ENCODE measurements around the gene HEXB. TPM values are rescaled to one million over a fixed set of nuclear protein-coding genes. Genes with fewer than 3 reads are reported as not detected.

HEXB gene
- total and polyA plus RNA-seq, 2 of the 4 experiments (the other 2 are of a cell fraction), result 76.7 to 126 TPM

DNA sequence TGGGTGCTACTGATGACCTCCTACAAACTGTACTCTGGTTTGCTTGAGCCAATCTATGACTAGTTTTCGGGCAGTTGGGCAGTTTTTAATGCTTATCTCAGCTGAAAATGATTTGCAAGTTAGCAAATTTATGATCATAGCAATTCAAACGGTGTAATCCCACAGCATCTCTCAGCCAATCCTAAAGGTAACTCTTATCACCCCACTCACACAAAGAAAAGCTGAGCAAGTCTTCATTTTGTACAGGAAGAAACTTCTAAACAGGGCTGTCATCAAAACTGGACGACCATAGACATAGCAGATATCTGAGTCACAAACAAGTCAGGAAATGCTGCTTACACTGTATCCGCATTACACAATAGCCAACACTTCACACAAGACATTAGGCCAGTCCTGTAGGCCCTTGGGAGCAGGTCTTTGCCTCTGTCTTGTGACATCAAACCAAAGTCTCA, 41.9 kb upstream of the HEXB start:
- Histone ChIP-seq H3K79me1 (ENCODE audit: low read depth in 1 of 2, low read length in 2 of 2) (peaks cover 0 to 15% of the 10 kb centered on the region in 2 experiments; a peak in 2 of 4 replicates), H2AK9ac (replicated peaks; ENCODE audit: low read depth, low read length, poor library complexity) (no peak overlapping the region), H2BK15ac (ENCODE audit: low read depth, low read length) (peak overlapping the region; percentile 99; the same call in 2 of the 3 replicates), H2AFZ (replicated peaks; ENCODE audit: low read length, poor library complexity) (no peak overlapping the region), H2AK5ac (ENCODE audit: low read depth, low read length) (peak overlapping the region; percentile 99; the same call in 1 of the 2 replicates), H3K36me3 (ENCODE audit: control insufficient read depth, insufficient read depth, low read length) (no peaks in the 10 kb centered on the region), H3K9me1 (ENCODE audit: insufficient read depth, low read length) (peaks cover 14% of the 10 kb centered on the region; the same call in 1 of the 2 replicates), H3K56ac (ENCODE audit: extremely low read depth, insufficient read depth, low read length) (peak overlapping the region; percentile 65), H3K4me3 (ENCODE audit: insufficient read depth, low read depth, low read length) (no peak overlapping the region), H4K91ac (ENCODE audit: insufficient read depth, low read depth, low read length) (peak overlapping the region; percentile 85), H2BK20ac (ENCODE audit: low read depth, low read length) (peak overlapping the region; percentile 85), H3K27ac (ENCODE audit: insufficient read depth, low read length) (peak overlapping the region; percentile 18; the same call in 1 of the 2 replicates), H2BK120ac (ENCODE audit: low read depth, low read length) (peak overlapping the region; percentile 96), H2BK5ac (ENCODE audit: low read depth, low read length, poor library complexity, severe bottlenecking) (peak overlapping the region; percentile 69), H3K4ac (ENCODE audit: low read depth, low read length) (peak overlapping the region; percentile 87; the same call in 1 of the 2 replicates), H3K23ac (ENCODE audit: low read depth, low read length) (peak overlapping the region; percentile 32; the same call in 1 of the 2 replicates), H4K20me1 (ENCODE audit: insufficient read depth, low read length) (peaks cover 14% of the 10 kb centered on the region), H3K9ac (ENCODE audit: low read depth, low read length) (no peak overlapping the region; the same call in 1 of the 2 replicates), H3K14ac (replicated peaks; ENCODE audit: low read depth, low read length) (peak overlapping the region; percentile 56), H4K5ac (ENCODE audit: low read depth, low read length) (peak overlapping the region; percentile 93; the same call in 1 of the 2 replicates), H3K4me1 (ENCODE audit: control insufficient read depth, insufficient read depth, low read length) (peaks cover 20% of the 10 kb centered on the region), H3K27me3 (ENCODE audit: control insufficient read depth, insufficient read depth, low read length) (no peaks in the 10 kb centered on the region), H3K18ac (ENCODE audit: low read depth, low read length) (peak overlapping the region; percentile 65; the same call in 1 of the 2 replicates), H4K8ac (ENCODE audit: low read depth in 2 of 2, low read length in 2 of 2) (peak overlapping the region; percentile 28 to 81), H3K4me2 (ENCODE audit: low read depth, low read length) (peak overlapping the region; percentile 11; the same call in 1 of the 2 replicates), H3K9me3 (ENCODE audit: control insufficient read depth, insufficient read depth, low read length) (no peaks in the 10 kb centered on the region)
- peak; percentile 88 for TF ChIP-seq FOS (IDR thresholded peaks at IDR 0.05; ENCODE audit: low read depth, low read length)
- TF ChIP-seq NFE2L2 (IDR thresholded peaks at IDR 0.05; ENCODE audit: low read depth, low read length), result no peak
- 0 out of 2 replicates have a peak, but pooled peaks have one; percentile 17 for TF ChIP-seq SMC3 (IDR thresholded peaks at IDR 0.05; ENCODE audit: low read depth, low read length)
- TF ChIP-seq, protein P1, sequence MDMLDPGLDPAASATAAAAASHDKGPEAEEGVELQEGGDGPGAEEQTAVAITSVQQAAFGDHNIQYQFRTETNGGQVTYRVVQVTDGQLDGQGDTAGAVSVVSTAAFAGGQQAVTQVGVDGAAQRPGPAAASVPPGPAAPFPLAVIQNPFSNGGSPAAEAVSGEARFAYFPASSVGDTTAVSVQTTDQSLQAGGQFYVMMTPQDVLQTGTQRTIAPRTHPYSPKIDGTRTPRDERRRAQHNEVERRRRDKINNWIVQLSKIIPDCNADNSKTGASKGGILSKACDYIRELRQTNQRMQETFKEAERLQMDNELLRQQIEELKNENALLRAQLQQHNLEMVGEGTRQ (IDR thresholded peaks at IDR 0.05; ENCODE audit: low read depth, low read length), result no peak
- TF ChIP-seq BHLHE40 (IDR thresholded peaks at IDR 0.05; ENCODE audit: low read depth, low read length), result peak; percentile 36; the same call in 1 of the 2 replicates
- peak; percentile 99 for TF ChIP-seq CEBPB (IDR thresholded peaks at IDR 0.05; ENCODE audit: low read depth, low read length)
- peak; percentile 94 for TF ChIP-seq MAFK (IDR thresholded peaks at IDR 0.05; ENCODE audit: low read depth, low read length)
- 14% methylated on average over 1 of the region's 4 CpGs; no CpG with 5 or more reads in 1 of the 2 experiments for WGBS, 2 experiments (ENCODE audit: extremely low coverage in 2 of 2, insufficient read length in 1 of 2)
- ChIA-PET CTCF (interaction anchor here (0.7 to 2.6 kb wide), 4 partner anchors 158 to 741 kb away, joined by 3 to 12 read pairs (median 4); no protein-coding TSS in a partner anchor), POLR2A (ENCODE audit: unreplicated experiment) (interaction anchor here (0.5 to 0.7 kb wide), 2 partner anchors 262 to 695 kb away, joined by 3 to 4 read pairs; no protein-coding TSS in a partner anchor)
- intact Hi-C loops (cut with micrococcal nuclease) (loop anchor here (5.0 kb wide), 5 partner anchors 251 to 586 kb away; no protein-coding TSS in a partner anchor), in situ Hi-C loops (cut with MboI; ENCODE audit: low sequenced_read_pairs) (loop anchor here (10.0 kb wide), 2 partner anchors 608 to 848 kb away; no protein-coding TSS in a partner anchor), dilution Hi-C loops (cut with HindIII; ENCODE audit: low sequenced_read_pairs, unreplicated experiment) (no loop called here)
- DNase-seq, result peak; percentile 96
- peak; percentile 18 for ATAC-seq (ENCODE audit: low read depth)
- BruUV-seq (replicated peaks), result no TSS peak

Data from IMR-90 (cell line).